CD14-positive monocyte (primary cell): ENCODE data around the gene WDR33. TPM values are rescaled to one million over a fixed set of nuclear protein-coding genes. Genes with fewer than 3 reads are reported as not detected.

Experiments used
- DNase-seq, 3 donors: peaks; one replicate each; pipeline ENCODE4 v3.0.0-alpha.2; 2011 to 2022
- H2AFZ ChIP-seq: 2 replicates; pipeline ENCODE4 v1.6.0; 2012; ENCODE audit warnings: mild to moderate bottlenecking, low read depth, low read length, inconsistent platforms; ENCODE audit not compliant: insufficient read depth, poor library complexity, severe bottlenecking
- H3K27ac ChIP-seq, 2 donors: 1 replicate in 1 of 2; 2 replicates in 1 of 2; pipeline ENCODE4 v1.5.1; 2012 to 2013; ENCODE audit warnings: low read length in 2 of 2, control low read depth in 1 of 2, inconsistent platforms in 1 of 2, low read depth in 1 of 2, mild to moderate bottlenecking in 1 of 2
- H3K27me3 ChIP-seq, 2 donors: one replicate each; pipeline versions ENCODE4 v1.6.0 to v1.6.1; 2011 to 2013; ENCODE audit warnings: low read length in 2 of 2; ENCODE audit not compliant: control insufficient read depth in 2 of 2, insufficient read depth in 2 of 2
- H3K36me3 ChIP-seq, 2 donors: replicated peaks in 1 of 2; 1 replicate in 1 of 2; 2 replicates in 1 of 2; pipeline versions ENCODE4 v1.5.1 to v1.6.1; 2012 to 2013; ENCODE audit warnings: low read length in 2 of 2, control low read depth in 1 of 2, inconsistent platforms in 1 of 2, mild to moderate bottlenecking in 1 of 2; ENCODE audit not compliant: insufficient read depth in 2 of 2, control insufficient read depth in 1 of 2
- H3K4me1 ChIP-seq, 2 donors: 1 replicate in 1 of 2; 2 replicates in 1 of 2; pipeline versions ENCODE4 v1.5.1 to v1.6.1; 2012 to 2013; ENCODE audit warnings: low read length in 2 of 2, control low read depth in 1 of 2, inconsistent platforms in 1 of 2, mild to moderate bottlenecking in 1 of 2, moderate library complexity in 1 of 2; ENCODE audit not compliant: insufficient read depth in 2 of 2, control insufficient read depth in 1 of 2
- H3K4me2 ChIP-seq: replicated peaks from 2 replicates; pipeline ENCODE3; 2012; ENCODE audit warnings: low read length, moderate library complexity, mild to moderate bottlenecking; ENCODE audit not compliant: poor library complexity, severe bottlenecking; ENCODE audit errors: extremely low read depth
- H3K4me3 ChIP-seq, 3 experiments: fragments of 200-600 bp in 1 of 3; sonication (generic) in 1 of 3; replicated peaks in 1 of 3; 1 replicate in 2 of 3; 2 replicates in 1 of 3; pipeline ENCODE4 v1.5.1; 2011 to 2013; ENCODE audit warnings: low read length in 3 of 3, mild to moderate bottlenecking in 3 of 3, control low read depth in 2 of 3, low read depth in 2 of 3, inconsistent platforms in 1 of 3, moderate library complexity in 1 of 3
- H3K79me2 ChIP-seq: 2 replicates; pipeline ENCODE4 v1.6.0; 2012; ENCODE audit warnings: mild to moderate bottlenecking, control low read depth, inconsistent platforms, low read length, moderate library complexity; ENCODE audit not compliant: insufficient read depth
- H3K9ac ChIP-seq: 2 replicates; pipeline ENCODE4 v1.6.0; 2017; ENCODE audit warnings: low read length, mild to moderate bottlenecking; ENCODE audit not compliant: insufficient read depth, poor library complexity, severe bottlenecking
- H3K9me3 ChIP-seq, 2 donors: replicated peaks in 1 of 2; 1 replicate in 1 of 2; 2 replicates in 1 of 2; pipeline versions ENCODE4 v1.5.1 to v1.6.1; 2012 to 2013; ENCODE audit warnings: low read length in 2 of 2, control low read depth in 1 of 2; ENCODE audit not compliant: control insufficient read depth in 1 of 2, insufficient read depth in 1 of 2
- H4K20me1 ChIP-seq: 2 replicates; pipeline ENCODE4 v1.6.0; 2012; ENCODE audit warnings: mild to moderate bottlenecking, low read length, control low read depth, moderate library complexity; ENCODE audit not compliant: insufficient read depth
- H3K27ac Mint-ChIP-seq, 7 donors: one replicate each; pipeline ENCODE4 v1.8.0; 2020; ENCODE audit warnings: mild to moderate bottlenecking in 7 of 7, mixed read lengths in 7 of 7, moderate library complexity in 6 of 7, inconsistent platforms in 2 of 7
- H3K27me3 Mint-ChIP-seq, 3 donors: one replicate each; pipeline ENCODE4 v1.8.0; 2021 to 2022; ENCODE audit warnings: low read depth in 3 of 3, mild to moderate bottlenecking in 3 of 3, mixed read lengths in 3 of 3, moderate library complexity in 3 of 3, inconsistent platforms in 1 of 3
- H3K36me3 Mint-ChIP-seq, 2 donors: one replicate each; pipeline ENCODE4 v1.8.0; 2020; ENCODE audit warnings: mixed read lengths in 2 of 2, inconsistent platforms in 1 of 2, mild to moderate bottlenecking in 1 of 2
- H3K4me1 Mint-ChIP-seq: one replicate; pipeline ENCODE4 v1.8.0; 2020; ENCODE audit warnings: mild to moderate bottlenecking, mixed read lengths
- H3K4me3 Mint-ChIP-seq, 2 donors: one replicate each; pipeline ENCODE4 v1.8.0; 2020; ENCODE audit warnings: mild to moderate bottlenecking in 2 of 2, mixed read lengths in 2 of 2, moderate library complexity in 1 of 2
- H3K9me3 Mint-ChIP-seq, 7 donors: one replicate each; pipeline ENCODE4 v1.8.0; 2020 to 2022; ENCODE audit warnings: mixed read lengths in 7 of 7, mild to moderate bottlenecking in 6 of 7, moderate library complexity in 6 of 7, inconsistent platforms in 2 of 7
- WGBS: methylation state at CpG from one replicate; pipeline ENCODE4 v1.1.5; 2013; ENCODE audit warnings: missing lambda C conversion rate; ENCODE audit not compliant: insufficient coverage; 5-methylcytosine and 5-hydroxymethylcytosine counted together
- intact Hi-C, 2 donors: fragments of 100-400 bp; cut with micrococcal nuclease; formaldehyde crosslinking; loops; one replicate each; pipeline versions ENCODE4 v1.15.0 to v1.15.1; 2023
- polyA plus RNA-seq, 3 donors: library from polyadenylated mRNA; depleted of rRNA in 1 of 3; unstranded in 2 of 3; stranded (reverse) in 1 of 3; fragments of 300-500 nt in 2 of 3; fragments of >200 nt in 1 of 3; fragmentation: Illumina TruSeq in 2 of 3; gene quantifications; 1 replicate in 2 of 3; 2 replicates in 1 of 3; pipeline ENCODE4 v1.2.3, GENCODE V29; 2012 to 2021
- TF ChIP-seq, protein P1 (sequence below): fragments of 200-600 bp; IDR thresholded peaks from one replicate; pipeline ENCODE4 v1.8.0; 2022; ENCODE audit warnings: antibody characterized with exemption, mild to moderate bottlenecking

The WDR33 gene
- polyA plus RNA-seq, 3 donors, result 12.5 to 19.6 (median 12.6) TPM

DNA sequence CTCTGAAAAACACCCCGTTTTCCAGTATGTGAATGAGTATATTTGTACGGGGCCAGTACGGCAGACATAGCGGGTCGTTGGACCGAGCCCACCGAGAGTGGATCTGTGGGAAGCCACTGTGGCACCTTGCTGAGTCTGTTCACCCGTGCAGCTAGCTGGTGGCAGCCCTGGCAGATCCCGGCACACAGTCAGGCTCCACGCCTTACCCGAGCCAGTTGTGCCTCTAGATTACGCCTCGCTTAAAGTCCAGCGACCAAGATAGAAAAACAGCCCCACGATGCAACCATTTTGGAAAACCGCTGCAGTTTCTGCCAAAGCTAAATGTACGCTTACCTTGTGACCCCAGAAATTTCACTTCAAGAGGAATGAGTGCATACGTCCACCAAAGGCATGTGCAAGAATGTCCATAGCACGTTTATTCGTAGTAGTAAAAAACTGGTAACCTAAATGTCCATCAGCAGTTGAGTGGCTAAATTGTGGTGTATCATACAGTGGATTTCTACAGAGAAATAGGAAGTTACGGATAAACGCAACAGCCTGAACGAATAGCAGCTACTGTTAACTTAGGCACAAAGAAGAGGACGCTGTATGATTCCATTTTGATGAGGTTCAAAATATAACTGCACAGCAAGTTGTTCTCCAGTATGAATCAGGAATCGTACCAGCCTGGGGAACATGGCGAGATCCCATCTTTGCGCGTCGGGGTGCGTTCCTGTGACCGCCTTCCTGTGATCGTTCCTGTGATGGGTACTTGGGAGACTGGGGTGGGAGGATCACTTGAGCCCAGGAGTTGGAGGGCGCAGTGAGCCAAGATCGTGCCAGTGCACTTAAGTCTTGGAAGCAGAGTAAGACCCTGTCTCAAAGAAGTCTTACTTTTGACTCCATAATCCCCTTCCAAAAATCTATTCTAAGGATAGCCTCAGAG is 688 bp upstream of the WDR33 start:
- 29% methylated on average over 32 of the region's 34 CpGs for WGBS
- peak overlapping the region; percentile 95 for H3K9ac ChIP-seq
- Mint-ChIP-seq H3K9me3 (peaks cover 0 to 2% (median 0%) of the 10 kb centered on the region in 7 donors), H3K27ac (peak overlapping the region; percentile 98 to 100 (median 99)), H3K4me3 (peak overlapping the region; percentile 97 to 100), H3K4me1 (peaks cover 36% of the 10 kb centered on the region), H3K36me3 (peaks cover 0 to under 1% of the 10 kb centered on the region in 2 donors), H3K27me3 (peaks cover 0 to 3% (median 2%) of the 10 kb centered on the region in 3 donors)
- peak overlapping the region; percentile 90 for H3K4me2 ChIP-seq
- H3K27ac ChIP-seq, result peak overlapping the region; percentile 96 to 98
- DNase-seq, result peak; percentile 16 to 26 (median 21)
- intact Hi-C loops, result loop anchor here in 1 of 2 donors (5.0 kb wide), 1 partner anchor 46 kb away; the partner anchor contains the start of gene POLR2D
- peaks cover 18% of the 10 kb centered on the region for H4K20me1 ChIP-seq
- no peaks in the 10 kb centered on the region for H3K36me3 ChIP-seq
- peaks cover 48% of the 10 kb centered on the region for H3K79me2 ChIP-seq
- no peaks in the 10 kb centered on the region for H3K27me3 ChIP-seq
- H3K4me3 ChIP-seq, result peak overlapping the region; percentile 89 to 95 (median 92)
- TF ChIP-seq, protein P1, sequence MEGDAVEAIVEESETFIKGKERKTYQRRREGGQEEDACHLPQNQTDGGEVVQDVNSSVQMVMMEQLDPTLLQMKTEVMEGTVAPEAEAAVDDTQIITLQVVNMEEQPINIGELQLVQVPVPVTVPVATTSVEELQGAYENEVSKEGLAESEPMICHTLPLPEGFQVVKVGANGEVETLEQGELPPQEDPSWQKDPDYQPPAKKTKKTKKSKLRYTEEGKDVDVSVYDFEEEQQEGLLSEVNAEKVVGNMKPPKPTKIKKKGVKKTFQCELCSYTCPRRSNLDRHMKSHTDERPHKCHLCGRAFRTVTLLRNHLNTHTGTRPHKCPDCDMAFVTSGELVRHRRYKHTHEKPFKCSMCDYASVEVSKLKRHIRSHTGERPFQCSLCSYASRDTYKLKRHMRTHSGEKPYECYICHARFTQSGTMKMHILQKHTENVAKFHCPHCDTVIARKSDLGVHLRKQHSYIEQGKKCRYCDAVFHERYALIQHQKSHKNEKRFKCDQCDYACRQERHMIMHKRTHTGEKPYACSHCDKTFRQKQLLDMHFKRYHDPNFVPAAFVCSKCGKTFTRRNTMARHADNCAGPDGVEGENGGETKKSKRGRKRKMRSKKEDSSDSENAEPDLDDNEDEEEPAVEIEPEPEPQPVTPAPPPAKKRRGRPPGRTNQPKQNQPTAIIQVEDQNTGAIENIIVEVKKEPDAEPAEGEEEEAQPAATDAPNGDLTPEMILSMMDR, result no peak
- peaks cover 21 to 22% of the 10 kb centered on the region in 2 donors for H3K4me1 ChIP-seq
- peak overlapping the region; percentile 93 for H2AFZ ChIP-seq
- H3K9me3 ChIP-seq, result no peaks in the 10 kb centered on the region

DNA sequence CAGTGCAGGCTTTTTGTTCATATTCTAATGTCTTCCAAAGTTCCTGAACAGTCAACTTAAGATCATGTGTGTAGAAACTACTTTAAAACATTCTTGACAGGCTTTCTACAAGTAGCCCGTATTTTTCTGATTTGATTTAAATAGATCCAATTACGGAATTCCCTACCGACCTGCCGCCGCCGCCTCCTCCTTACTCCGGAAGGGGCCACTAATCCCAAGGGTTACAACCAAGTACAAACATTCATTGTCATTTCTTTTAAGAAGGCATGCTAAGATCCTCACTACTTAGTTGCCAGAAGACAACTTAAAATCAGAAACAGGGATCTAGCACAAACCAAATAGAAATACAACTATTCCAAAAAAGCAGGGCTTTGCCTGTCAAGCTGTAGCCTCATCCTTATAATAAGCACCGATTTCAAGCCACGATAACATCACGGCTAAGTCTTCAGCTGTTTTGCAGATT is 784 bp downstream of the WDR33 start:
- Mint-ChIP-seq H3K4me3 (peak overlapping the region; percentile 97 to 100), H3K27ac (peak overlapping the region; percentile 98 to 100 (median 99)), H3K27me3 (peaks cover 0 to 2% (median 1%) of the 10 kb centered on the region in 3 donors), H3K9me3 (no peaks in the 10 kb centered on the region), H3K36me3 (peaks cover 4 to 5% of the 10 kb centered on the region in 2 donors), H3K4me1 (peaks cover 46% of the 10 kb centered on the region)
- intact Hi-C loops, result loop anchor here in 1 of 2 donors (5.0 kb wide), 1 partner anchor 47 kb away; the partner anchor contains the start of gene POLR2D
- peak overlapping the region; percentile 96 to 98 for H3K27ac ChIP-seq
- H3K27me3 ChIP-seq, result no peaks in the 10 kb centered on the region
- H2AFZ ChIP-seq, result peak overlapping the region; percentile 93
- TF ChIP-seq, protein P1, result no peak
- peaks cover 63% of the 10 kb centered on the region for H3K79me2 ChIP-seq
- no peaks in the 10 kb centered on the region for H3K36me3 ChIP-seq
- peak overlapping the region; percentile 95 for H3K9ac ChIP-seq
- H3K4me2 ChIP-seq, result peak overlapping the region; percentile 90
- H3K4me1 ChIP-seq, result peaks cover 21 to 22% of the 10 kb centered on the region in 2 donors
- H3K4me3 ChIP-seq, result peak overlapping the region; percentile 89 to 95 (median 92)
- no peaks in the 10 kb centered on the region for H3K9me3 ChIP-seq
- DNase-seq, result no peak
- 0% methylated on average over 8 of the region's 10 CpGs for WGBS
- peaks cover 33% of the 10 kb centered on the region for H4K20me1 ChIP-seq
